ENCODE data around the gene ADAMTSL4.

Gene ADAMTSL4

GRCh38 chr1:150536836-150537731, 12.1 kb upstream of the ADAMTSL4 start:
- peaks cover 2% of the 10 kb centered on the region for H3K4me1 ChIP-seq (ENCODE audit: control insufficient read depth, insufficient read depth, low read length)
- no peak overlapping the region for H3K4me3 ChIP-seq (ENCODE audit: low read depth, low read length)
- H3K27me3 ChIP-seq (ENCODE audit: control insufficient read depth, insufficient read depth, low read length), result no peaks in the 10 kb centered on the region
- H3K9me3 ChIP-seq (ENCODE audit: control insufficient read depth, insufficient read depth, low read length), result no peaks in the 10 kb centered on the region
- H3K36me3 ChIP-seq (ENCODE audit: control insufficient read depth, insufficient read depth, low read length), result no peaks in the 10 kb centered on the region
- no peak overlapping the region for H3K9ac ChIP-seq (ENCODE audit: low read depth, low read length)

- Histone ChIP-seq H3K4me1 (ENCODE audit: control insufficient read depth, insufficient read depth, low read length) (no peaks in the 10 kb centered on the region), H3K4me3 (ENCODE audit: low read depth, low read length) (no peak overlapping the region), H3K9ac (ENCODE audit: low read depth, low read length) (no peak overlapping the region), H3K27me3 (ENCODE audit: control insufficient read depth, insufficient read depth, low read length) (no peaks in the 10 kb centered on the region), H3K36me3 (ENCODE audit: control insufficient read depth, insufficient read depth, low read length) (no peaks in the 10 kb centered on the region), H3K9me3 (ENCODE audit: control insufficient read depth, insufficient read depth, low read length) (no peaks in the 10 kb centered on the region)
Observed at GRCh38 chr1:150537732-150538684, 11.2 kb upstream of the ADAMTSL4 start.

- Histone ChIP-seq H3K27me3 (ENCODE audit: control insufficient read depth, insufficient read depth, low read length) (peaks cover 4% of the 10 kb centered on the region), H3K4me3 (ENCODE audit: low read depth, low read length) (no peak overlapping the region), H3K36me3 (ENCODE audit: control insufficient read depth, insufficient read depth, low read length) (no peaks in the 10 kb centered on the region), H3K4me1 (ENCODE audit: control insufficient read depth, insufficient read depth, low read length) (no peaks in the 10 kb centered on the region), H3K9me3 (ENCODE audit: control insufficient read depth, insufficient read depth, low read length) (no peaks in the 10 kb centered on the region), H3K9ac (ENCODE audit: low read depth, low read length) (no peak overlapping the region)
Observed at GRCh38 chr1:150543500-150544143, 5.6 kb upstream of the ADAMTSL4 start.

GRCh38 chr1:150544204-150544603, 5.0 kb upstream of the ADAMTSL4 start:
- Histone ChIP-seq H3K27me3 (ENCODE audit: control insufficient read depth, insufficient read depth, low read length) (peaks cover 4% of the 10 kb centered on the region), H3K9me3 (ENCODE audit: control insufficient read depth, insufficient read depth, low read length) (no peaks in the 10 kb centered on the region), H3K9ac (ENCODE audit: low read depth, low read length) (no peak overlapping the region), H3K4me1 (ENCODE audit: control insufficient read depth, insufficient read depth, low read length) (no peaks in the 10 kb centered on the region), H3K36me3 (ENCODE audit: control insufficient read depth, insufficient read depth, low read length) (no peaks in the 10 kb centered on the region), H3K4me3 (ENCODE audit: low read depth, low read length) (no peak overlapping the region)

- Histone ChIP-seq H3K4me1 (ENCODE audit: control insufficient read depth, insufficient read depth, low read length) (peaks cover 2% of the 10 kb centered on the region), H3K4me3 (ENCODE audit: low read depth, low read length) (no peak overlapping the region), H3K36me3 (ENCODE audit: control insufficient read depth, insufficient read depth, low read length) (no peaks in the 10 kb centered on the region), H3K9ac (ENCODE audit: low read depth, low read length) (no peak overlapping the region), H3K9me3 (ENCODE audit: control insufficient read depth, insufficient read depth, low read length) (no peaks in the 10 kb centered on the region), H3K27me3 (ENCODE audit: control insufficient read depth, insufficient read depth, low read length) (peaks cover 4% of the 10 kb centered on the region)
Observed at GRCh38 chr1:150545486-150546032, 3.6 kb upstream of the ADAMTSL4 start.

- Histone ChIP-seq H3K4me3 (ENCODE audit: low read depth, low read length) (no peak overlapping the region), H3K4me1 (ENCODE audit: control insufficient read depth, insufficient read depth, low read length) (peaks cover 2% of the 10 kb centered on the region), H3K36me3 (ENCODE audit: control insufficient read depth, insufficient read depth, low read length) (no peaks in the 10 kb centered on the region), H3K27me3 (ENCODE audit: control insufficient read depth, insufficient read depth, low read length) (peaks cover 4% of the 10 kb centered on the region), H3K9ac (ENCODE audit: low read depth, low read length) (no peak overlapping the region), H3K9me3 (ENCODE audit: control insufficient read depth, insufficient read depth, low read length) (no peaks in the 10 kb centered on the region)
Observed at GRCh38 chr1:150546294-150546937, 2.8 kb upstream of the ADAMTSL4 start.

GRCh38 chr1:150548324-150548631, 930 bp upstream of the ADAMTSL4 start:
- peaks cover 5% of the 10 kb centered on the region for H3K4me1 ChIP-seq (ENCODE audit: control insufficient read depth, insufficient read depth, low read length)

GRCh38 chr1:150549496-150550221, 451 bp downstream of the ADAMTSL4 start:
- Histone ChIP-seq H3K9me3 (ENCODE audit: control insufficient read depth, insufficient read depth, low read length) (no peaks in the 10 kb centered on the region), H3K4me3 (ENCODE audit: low read depth, low read length) (peak overlapping the region; percentile 46), H3K4me1 (ENCODE audit: control insufficient read depth, insufficient read depth, low read length) (peaks cover 5% of the 10 kb centered on the region), H3K36me3 (ENCODE audit: control insufficient read depth, insufficient read depth, low read length) (no peaks in the 10 kb centered on the region), H3K9ac (ENCODE audit: low read depth, low read length) (no peak overlapping the region), H3K27me3 (ENCODE audit: control insufficient read depth, insufficient read depth, low read length) (peaks cover 4% of the 10 kb centered on the region)

More at GRCh38 chr1:150548324-150548631, 930 bp upstream of the ADAMTSL4 start:
- H3K27me3 ChIP-seq (ENCODE audit: control insufficient read depth, insufficient read depth, low read length), result peaks cover 4% of the 10 kb centered on the region
- H3K4me3 ChIP-seq (ENCODE audit: low read depth, low read length), result peak overlapping the region; percentile 65
- H3K9ac ChIP-seq (ENCODE audit: low read depth, low read length), result no peak overlapping the region
- no peaks in the 10 kb centered on the region for H3K36me3 ChIP-seq (ENCODE audit: control insufficient read depth, insufficient read depth, low read length)
- no peaks in the 10 kb centered on the region for H3K9me3 ChIP-seq (ENCODE audit: control insufficient read depth, insufficient read depth, low read length)

GRCh38 chr1:150550222-150551050, 1.2 kb downstream of the ADAMTSL4 start:
- peaks cover 5% of the 10 kb centered on the region for H3K4me1 ChIP-seq (ENCODE audit: control insufficient read depth, insufficient read depth, low read length)
- no peaks in the 10 kb centered on the region for H3K9me3 ChIP-seq (ENCODE audit: control insufficient read depth, insufficient read depth, low read length)
- no peak overlapping the region for H3K9ac ChIP-seq (ENCODE audit: low read depth, low read length)
- no peaks in the 10 kb centered on the region for H3K36me3 ChIP-seq (ENCODE audit: control insufficient read depth, insufficient read depth, low read length)
- H3K27me3 ChIP-seq (ENCODE audit: control insufficient read depth, insufficient read depth, low read length), result peaks cover 4% of the 10 kb centered on the region
- H3K4me3 ChIP-seq (ENCODE audit: low read depth, low read length), result peak overlapping the region; percentile 4

Data from iPS-15b (cell line).